Osteoblast (primary cell): ENCODE data around the gene KRTAP2-4. TPM values are rescaled to one million over a fixed set of nuclear protein-coding genes. Genes with fewer than 3 reads are reported as not detected.
A peak's percentile ranks its signal among the peaks of the same experiment; 100 is the strongest.

Experiments
- DNase-seq: peaks from one replicate; pipeline ENCODE4 v3.0.0; 2011; ENCODE audit warnings: low spot score, mixed read lengths; ENCODE audit not compliant: insufficient read length; ENCODE audit errors: missing footprints
- H2AFZ ChIP-seq: 2 replicates; pipeline ENCODE4 v1.6.0; 2011; ENCODE audit warnings: mild to moderate bottlenecking, low read length
- H3K27ac ChIP-seq: 2 replicates; pipeline ENCODE4 v1.5.1; 2011; ENCODE audit warnings: mild to moderate bottlenecking, low read depth, low read length, moderate library complexity
- H3K27me3 ChIP-seq: 2 replicates; pipeline ENCODE4 v1.6.0; 2012; ENCODE audit warnings: mild to moderate bottlenecking, control low read depth, inconsistent platforms, low read length, moderate library complexity; ENCODE audit not compliant: insufficient read depth
- H3K36me3 ChIP-seq: 2 replicates; pipeline ENCODE4 v1.5.1; 2011; ENCODE audit warnings: mild to moderate bottlenecking, low read length, control low read depth, moderate library complexity; ENCODE audit not compliant: insufficient read depth
- H3K4me1 ChIP-seq: 2 replicates; pipeline ENCODE4 v1.5.1; 2011; ENCODE audit warnings: mild to moderate bottlenecking, low read length, control low read depth, moderate library complexity; ENCODE audit not compliant: insufficient read depth
- H3K4me2 ChIP-seq: 2 replicates; pipeline ENCODE4 v1.6.0; 2011; ENCODE audit warnings: mild to moderate bottlenecking, low read length; ENCODE audit not compliant: insufficient read depth
- H3K4me3 ChIP-seq: fragments of 200-600 bp; sonication (generic); 3 replicates; pipeline ENCODE4 v1.5.1; 2012; ENCODE audit warnings: mild to moderate bottlenecking, low read length, inconsistent platforms; ENCODE audit not compliant: insufficient read depth
- H3K79me2 ChIP-seq: 2 replicates; pipeline ENCODE4 v1.6.0; 2012; ENCODE audit warnings: mild to moderate bottlenecking, low read length, control low read depth, inconsistent platforms; ENCODE audit not compliant: insufficient read depth
- H3K9me3 ChIP-seq: 2 replicates; pipeline ENCODE4 v1.5.1; 2011; ENCODE audit warnings: low read depth, low read length, control low read depth
- H4K20me1 ChIP-seq: 2 replicates; pipeline ENCODE4 v1.6.0; 2012; ENCODE audit warnings: mild to moderate bottlenecking, low read length, control low read depth; ENCODE audit not compliant: insufficient read depth
- CTCF ChIP-seq: IDR thresholded peaks from 2 replicates; pipeline ENCODE4 v1.5.1; 2011; ENCODE audit warnings: mild to moderate bottlenecking, low read depth, low read length, moderate library complexity; ENCODE audit errors: extremely low read depth
- total RNA-seq: library from RNA; depleted of rRNA; stranded (reverse); fragments of >200 nt; gene quantifications from 2 replicates; pipeline ENCODE4 v1.2.3, GENCODE V29; 2012

Gene KRTAP2-4
- total RNA-seq, 1 donor: not detected

- Histone ChIP-seq H3K27me3 (no peaks in the 10 kb centered on the region), H4K20me1 (no peaks in the 10 kb centered on the region), H3K4me2 (no peak within 1 kb of the TSS), H3K4me1 (peaks cover 30% of the 10 kb centered on the region), H3K36me3 (no peaks in the 10 kb centered on the region), H3K4me3 (no peak within 1 kb of the TSS), H3K9me3 (no peaks in the 10 kb centered on the region), H3K27ac (no peak within 1 kb of the TSS), H2AFZ (no peak within 1 kb of the TSS), H3K79me2 (no peaks in the 10 kb centered on the region)
- no peak for TF ChIP-seq CTCF
- no peak for DNase-seq
Observed at GRCh38 chr17:41029633-41030245, 35.9 kb downstream of the KRTAP2-4 start, which contains the start of gene KRTAP1-4. Gene KRTAP1-4 (minus strand): TSS chr17:41030195. CDS start chr17:41030078, 117 bp downstream.

- peak within 1 kb of the TSS; percentile 67 for H3K4me2 ChIP-seq
- no peaks in the 10 kb centered on the region for H3K79me2 ChIP-seq
- H3K27ac ChIP-seq: peak within 1 kb of the TSS; percentile 59
- H3K4me3 ChIP-seq: peak within 1 kb of the TSS; percentile 54
- no peaks in the 10 kb centered on the region for H4K20me1 ChIP-seq
- H2AFZ ChIP-seq: peak within 1 kb of the TSS; percentile 36
- TF ChIP-seq CTCF: no peak
- H3K27me3 ChIP-seq: no peaks in the 10 kb centered on the region
- peak; percentile 89 for DNase-seq
- H3K9me3 ChIP-seq: no peaks in the 10 kb centered on the region
- H3K4me1 ChIP-seq: peaks cover 36% of the 10 kb centered on the region
- H3K36me3 ChIP-seq: no peaks in the 10 kb centered on the region
Observed at GRCh38 chr17:41026715-41027471, 38.8 kb downstream of the KRTAP2-4 start, which contains the start of gene KRTAP1-5. Gene KRTAP1-5 (minus strand): TSS chr17:41027208. CDS start chr17:41027155, 53 bp downstream.

GRCh38 chr17:41024697-41025096 lies 41.0 kb downstream of the KRTAP2-4 start:
- Histone ChIP-seq H3K27ac (peak overlapping the region; percentile 60), H3K4me1 (peaks cover 36% of the 10 kb centered on the region), H3K9me3 (peaks cover 4% of the 10 kb centered on the region), H2AFZ (no peak overlapping the region), H3K79me2 (no peaks in the 10 kb centered on the region), H3K36me3 (no peaks in the 10 kb centered on the region), H3K4me2 (peak overlapping the region; percentile 42), H3K27me3 (no peaks in the 10 kb centered on the region), H3K4me3 (no peak overlapping the region), H4K20me1 (no peaks in the 10 kb centered on the region)
- TF ChIP-seq CTCF: no peak
- peak; percentile 78 for DNase-seq

GRCh38 chr17:41020336-41020735 lies 45.3 kb downstream of the KRTAP2-4 start:
- DNase-seq: no peak
- Histone ChIP-seq H4K20me1 (no peaks in the 10 kb centered on the region), H3K27me3 (no peaks in the 10 kb centered on the region), H3K79me2 (no peaks in the 10 kb centered on the region), H3K4me3 (no peak overlapping the region), H3K4me1 (peaks cover 12% of the 10 kb centered on the region), H3K9me3 (peaks cover 4% of the 10 kb centered on the region), H3K4me2 (no peak overlapping the region), H3K27ac (no peak overlapping the region), H3K36me3 (no peaks in the 10 kb centered on the region), H2AFZ (no peak overlapping the region)
- no peak for TF ChIP-seq CTCF
